ENCODE data around the gene ALDH7A1.

DNA sequence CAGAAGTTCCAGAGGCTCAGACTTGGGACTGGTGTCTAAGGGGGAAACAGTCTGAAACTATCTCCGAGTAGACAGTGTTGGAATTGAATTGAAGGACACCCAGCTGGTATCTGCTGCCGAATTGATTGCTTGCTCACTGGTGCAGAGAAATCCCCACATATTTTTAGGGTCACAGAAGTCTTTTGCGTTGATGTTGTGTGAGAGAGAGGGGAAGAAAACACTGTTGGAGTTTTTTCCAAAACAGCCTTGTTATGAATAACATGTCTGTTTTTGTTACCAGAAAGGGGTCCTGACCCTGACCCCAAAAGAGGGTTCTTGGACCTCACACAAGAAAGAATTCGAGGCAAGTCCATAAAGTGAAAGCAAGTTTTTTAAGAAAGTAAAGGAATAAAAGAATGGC lies 81.3 kb downstream of the ALDH7A1 start:
- TF ChIP-seq, protein P1, sequence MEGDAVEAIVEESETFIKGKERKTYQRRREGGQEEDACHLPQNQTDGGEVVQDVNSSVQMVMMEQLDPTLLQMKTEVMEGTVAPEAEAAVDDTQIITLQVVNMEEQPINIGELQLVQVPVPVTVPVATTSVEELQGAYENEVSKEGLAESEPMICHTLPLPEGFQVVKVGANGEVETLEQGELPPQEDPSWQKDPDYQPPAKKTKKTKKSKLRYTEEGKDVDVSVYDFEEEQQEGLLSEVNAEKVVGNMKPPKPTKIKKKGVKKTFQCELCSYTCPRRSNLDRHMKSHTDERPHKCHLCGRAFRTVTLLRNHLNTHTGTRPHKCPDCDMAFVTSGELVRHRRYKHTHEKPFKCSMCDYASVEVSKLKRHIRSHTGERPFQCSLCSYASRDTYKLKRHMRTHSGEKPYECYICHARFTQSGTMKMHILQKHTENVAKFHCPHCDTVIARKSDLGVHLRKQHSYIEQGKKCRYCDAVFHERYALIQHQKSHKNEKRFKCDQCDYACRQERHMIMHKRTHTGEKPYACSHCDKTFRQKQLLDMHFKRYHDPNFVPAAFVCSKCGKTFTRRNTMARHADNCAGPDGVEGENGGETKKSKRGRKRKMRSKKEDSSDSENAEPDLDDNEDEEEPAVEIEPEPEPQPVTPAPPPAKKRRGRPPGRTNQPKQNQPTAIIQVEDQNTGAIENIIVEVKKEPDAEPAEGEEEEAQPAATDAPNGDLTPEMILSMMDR (IDR thresholded peaks at IDR 0.05): no peak
- TF ChIP-seq EZH2phosphoT487 (IDR thresholded peaks at IDR 0.05): no peak

Data from neural progenitor cell (in vitro differentiated cells).